Keratinocyte (primary cell): ENCODE results near the gene RAB6C.

Source experiments
- CTCF ChIP-seq, 3 experiments: IDR thresholded peaks in 1 of 3; conservative IDR thresholded peaks in 1 of 3; optimal IDR thresholded peaks in 1 of 3; 2 replicates in 2 of 3; 3 replicates in 1 of 3; pipeline versions ENCODE3 to v1.5.1; 2011; ENCODE audit warnings: low read length in 3 of 3, mild to moderate bottlenecking in 3 of 3, moderate library complexity in 2 of 3, control low read depth in 1 of 3, inconsistent platforms in 1 of 3; ENCODE audit not compliant: insufficient read depth in 2 of 3; ENCODE audit errors: extremely low read depth in 1 of 3
- EZH2 ChIP-seq: IDR thresholded peaks from one replicate; pipeline ENCODE4 v1.6.1; 2012; ENCODE audit warnings: inconsistent platforms, mild to moderate bottlenecking, low read length, moderate library complexity

- TF ChIP-seq CTCF (optimal IDR thresholded peaks at IDR 0.05 in 1 of 3, IDR thresholded peaks at IDR 0.05 in 1 of 3, conservative IDR thresholded peaks at IDR 0.05 in 1 of 3; ENCODE audit: extremely low read depth in 1 of 3, insufficient read depth in 2 of 3, low read length in 3 of 3) (no peak), EZH2 (no peak)
Observed at GRCh38 chr2:129945557-129945956, 33.9 kb upstream of the RAB6C start.
